ENCODE measurements around the gene SH3RF1. TPM values are rescaled to one million over a fixed set of nuclear protein-coding genes. Genes with fewer than 3 reads are reported as not detected.

SH3RF1 gene
- total RNA-seq, 1 donor from 2014 or later, result 5.0 TPM

GRCh38 chr4:169164669-169165415 lies 105.9 kb downstream of the SH3RF1 start:
- no peak for DNase-seq (ENCODE audit: low read depth in 2 of 2)

GRCh38 chr4:169163947-169164668 lies 106.6 kb downstream of the SH3RF1 start:
- no peak for DNase-seq (ENCODE audit: low read depth in 2 of 2)

- no peak for DNase-seq (ENCODE audit: low read depth in 2 of 2)
Measured at GRCh38 chr4:169163495-169163894, 107.3 kb downstream of the SH3RF1 start.

GRCh38 chr4:169160825-169161224 lies 109.9 kb downstream of the SH3RF1 start:
- no peak for DNase-seq (ENCODE audit: low read depth in 2 of 2)

GRCh38 chr4:169159624-169160171 lies 111.1 kb downstream of the SH3RF1 start:
- DNase-seq (ENCODE audit: low read depth in 2 of 2), result peak in 1 of 2 donors; percentile 16

GRCh38 chr4:169158861-169159260 lies 111.9 kb downstream of the SH3RF1 start:
- no peak for DNase-seq (ENCODE audit: low read depth in 2 of 2)

GRCh38 chr4:169158046-169158445 lies 112.7 kb downstream of the SH3RF1 start:
- peak in 1 of 2 donors; percentile 57 for DNase-seq (ENCODE audit: low read depth in 2 of 2)

GRCh38 chr4:169156392-169156791 lies 114.4 kb downstream of the SH3RF1 start:
- no peak for DNase-seq (ENCODE audit: low read depth in 2 of 2)

GRCh38 chr4:169154121-169154520 lies 116.6 kb downstream of the SH3RF1 start:
- no peak for DNase-seq (ENCODE audit: low read depth in 2 of 2)

- DNase-seq (ENCODE audit: low read depth in 2 of 2), result no peak
Measured at GRCh38 chr4:169153481-169154087, 117.2 kb downstream of the SH3RF1 start.

GRCh38 chr4:169152899-169153298 lies 117.9 kb downstream of the SH3RF1 start:
- DNase-seq (ENCODE audit: low read depth in 2 of 2), result no peak

- DNase-seq (ENCODE audit: low read depth in 2 of 2), result no peak
Measured at GRCh38 chr4:169152098-169152497, 118.7 kb downstream of the SH3RF1 start.

GRCh38 chr4:169151671-169152070 lies 119.1 kb downstream of the SH3RF1 start:
- DNase-seq (ENCODE audit: low read depth in 2 of 2), result no peak

GRCh38 chr4:169150806-169151205 lies 120.0 kb downstream of the SH3RF1 start:
- DNase-seq (ENCODE audit: low read depth in 2 of 2), result no peak

GRCh38 chr4:169148885-169149284 lies 121.9 kb downstream of the SH3RF1 start:
- peak in 1 of 2 donors; percentile 17 for DNase-seq (ENCODE audit: low read depth in 2 of 2)

- peak; percentile 45 to 77 for DNase-seq (ENCODE audit: low read depth in 2 of 2)
Measured at GRCh38 chr4:169147191-169147590, 123.6 kb downstream of the SH3RF1 start.

GRCh38 chr4:169144061-169144600 lies 126.6 kb downstream of the SH3RF1 start:
- DNase-seq (ENCODE audit: low read depth in 2 of 2), result no peak

- DNase-seq (ENCODE audit: low read depth in 2 of 2), result no peak
Measured at GRCh38 chr4:169143335-169143734, 127.4 kb downstream of the SH3RF1 start.

- DNase-seq (ENCODE audit: low read depth in 2 of 2), result no peak
Measured at GRCh38 chr4:169142906-169143305, 127.8 kb downstream of the SH3RF1 start.

- no peak for DNase-seq (ENCODE audit: low read depth in 2 of 2)
Measured at GRCh38 chr4:169142391-169142790, 128.4 kb downstream of the SH3RF1 start.

- DNase-seq (ENCODE audit: low read depth in 2 of 2), result no peak
Measured at GRCh38 chr4:169139021-169139420, 131.7 kb downstream of the SH3RF1 start.

GRCh38 chr4:169137558-169137920 lies 133.2 kb downstream of the SH3RF1 start:
- peak in 1 of 2 donors; percentile 54 for DNase-seq (ENCODE audit: low read depth in 2 of 2)

Measured in dermis microvascular lymphatic vessel endothelial cell (primary cell).